ENCODE measurements around the gene SMIM26.
"Not testable (repeated sequence)": the region's sequence is repeated elsewhere in the genome, so short reads cannot be mapped to it uniquely, and the experiment has no call there.

SMIM26 gene

GRCh38 chr20:18566892-18567738, at the start of gene SMIM26:
Gene SMIM26, plus strand, starts transcription at chr20:18567432. Its CDS starts 47 bp downstream, at chr20:18567479.
- DNase-seq (ENCODE audit: low spot score) = peak; percentile 94

DNA sequence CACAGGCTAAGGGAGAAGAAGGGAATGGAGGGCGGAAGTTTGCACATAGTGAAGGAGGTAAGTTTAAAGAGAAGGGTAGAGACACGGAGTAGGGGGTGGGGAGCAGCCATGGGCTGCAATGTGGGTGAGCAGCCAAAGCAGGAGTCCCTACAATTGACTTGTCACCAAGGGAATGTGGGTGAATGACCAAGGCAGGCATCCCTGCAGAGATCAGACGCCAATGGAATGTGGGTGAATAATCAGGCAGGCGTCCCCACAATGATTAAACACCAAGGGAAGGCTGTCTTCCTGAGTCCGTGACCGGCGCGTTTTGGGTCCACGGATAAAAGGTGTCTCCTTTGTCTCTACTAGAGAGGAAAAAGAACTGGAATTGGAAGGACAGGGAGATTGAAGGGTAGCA, 45.2 kb upstream of the SMIM26 start:
- not testable (repeated sequence) for DNase-seq (ENCODE audit: low spot score)

GRCh38 chr20:18523066-18523465, 44.2 kb upstream of the SMIM26 start:
- DNase-seq (ENCODE audit: low spot score) = no peak

DNA sequence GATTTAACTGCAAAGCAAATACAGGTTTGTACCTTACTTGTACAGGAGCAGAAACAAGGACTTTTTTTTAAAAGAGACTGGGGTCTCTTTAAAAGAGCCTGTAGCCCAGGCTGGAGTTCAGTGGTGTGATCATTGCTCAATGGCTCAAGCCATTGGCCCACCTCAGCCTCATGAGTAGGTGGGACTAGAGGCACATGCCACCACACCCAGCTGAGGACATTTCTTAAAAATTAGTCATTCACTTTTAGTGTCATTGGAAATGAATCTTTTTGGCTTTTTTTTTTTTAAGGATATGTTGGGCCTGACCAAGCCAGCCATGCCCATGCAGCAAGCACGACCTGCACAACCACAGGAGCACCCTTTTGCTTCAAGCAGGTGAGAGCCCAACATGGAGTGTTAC, 42.6 kb upstream of the SMIM26 start:
- DNase-seq (ENCODE audit: low spot score) = no peak

GRCh38 chr20:18526761-18527160, 40.5 kb upstream of the SMIM26 start:
- not testable (repeated sequence) for DNase-seq (ENCODE audit: low spot score)

- DNase-seq (ENCODE audit: low spot score) = no peak
Measured at GRCh38 chr20:18527339-18527738, 39.9 kb upstream of the SMIM26 start.

DNA sequence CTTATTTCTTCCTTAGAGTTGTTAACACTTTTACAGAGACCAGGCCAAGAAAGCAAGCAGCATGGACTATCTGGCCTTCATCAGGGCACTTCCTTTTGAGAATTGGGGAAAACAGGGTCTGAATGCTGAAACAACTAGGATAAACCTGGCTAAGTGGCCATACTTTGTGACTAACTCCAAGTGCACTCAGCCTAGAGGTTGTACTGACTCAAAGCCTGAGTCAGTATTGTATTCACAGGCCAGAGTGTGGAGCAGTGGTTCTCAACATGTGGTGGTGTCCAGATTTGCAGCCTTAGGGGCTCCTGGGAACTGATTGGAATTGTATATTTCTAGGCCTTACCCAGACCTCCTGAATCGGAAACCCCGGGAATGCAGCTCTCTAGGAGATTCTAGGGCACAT, 39.4 kb upstream of the SMIM26 start:
- DNase-seq (ENCODE audit: low spot score) = no peak

DNA sequence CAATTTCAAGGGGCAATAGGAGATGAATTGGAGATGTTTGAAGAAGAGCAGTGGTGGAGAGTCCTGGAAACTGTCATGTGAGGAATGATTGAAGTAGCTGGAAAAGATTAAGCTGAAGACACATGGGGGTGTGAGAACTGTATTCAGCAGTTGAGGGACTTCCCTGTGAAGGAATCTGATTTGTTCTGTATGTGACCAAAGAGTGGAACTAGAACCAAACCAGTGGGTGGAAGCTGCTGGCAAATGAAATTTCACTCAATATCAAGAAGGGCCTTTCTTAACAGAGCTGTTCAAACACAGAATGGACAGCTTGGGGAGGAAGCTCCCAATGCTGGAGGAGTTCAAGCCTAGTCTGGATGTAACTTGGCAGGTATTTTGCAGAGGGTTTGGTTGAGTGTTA, 38.2 kb upstream of the SMIM26 start:
- no peak for DNase-seq (ENCODE audit: low spot score)

DNA sequence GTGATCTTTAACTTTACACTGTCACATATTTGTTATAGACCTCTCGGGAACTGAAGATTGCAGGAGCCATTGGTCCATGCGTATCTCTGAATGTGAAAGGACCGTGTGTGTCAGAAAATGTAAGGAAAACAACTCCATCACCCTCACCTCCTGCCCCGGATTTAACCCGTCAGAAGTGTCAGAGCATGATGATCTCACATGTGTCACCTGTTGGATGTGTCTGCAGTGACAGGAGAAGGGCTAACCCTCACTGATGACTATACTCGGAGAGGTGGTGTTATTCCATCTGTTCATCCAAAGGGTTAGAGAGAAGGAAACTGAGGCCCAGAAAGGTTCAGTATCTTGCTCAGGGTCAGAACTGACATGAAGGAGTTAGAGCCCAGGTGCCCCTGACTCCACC, 34.6 kb upstream of the SMIM26 start:
- DNase-seq (ENCODE audit: low spot score) = no peak

GRCh38 chr20:18533491-18533890, 33.7 kb upstream of the SMIM26 start:
- DNase-seq (ENCODE audit: low spot score) = no peak

DNA sequence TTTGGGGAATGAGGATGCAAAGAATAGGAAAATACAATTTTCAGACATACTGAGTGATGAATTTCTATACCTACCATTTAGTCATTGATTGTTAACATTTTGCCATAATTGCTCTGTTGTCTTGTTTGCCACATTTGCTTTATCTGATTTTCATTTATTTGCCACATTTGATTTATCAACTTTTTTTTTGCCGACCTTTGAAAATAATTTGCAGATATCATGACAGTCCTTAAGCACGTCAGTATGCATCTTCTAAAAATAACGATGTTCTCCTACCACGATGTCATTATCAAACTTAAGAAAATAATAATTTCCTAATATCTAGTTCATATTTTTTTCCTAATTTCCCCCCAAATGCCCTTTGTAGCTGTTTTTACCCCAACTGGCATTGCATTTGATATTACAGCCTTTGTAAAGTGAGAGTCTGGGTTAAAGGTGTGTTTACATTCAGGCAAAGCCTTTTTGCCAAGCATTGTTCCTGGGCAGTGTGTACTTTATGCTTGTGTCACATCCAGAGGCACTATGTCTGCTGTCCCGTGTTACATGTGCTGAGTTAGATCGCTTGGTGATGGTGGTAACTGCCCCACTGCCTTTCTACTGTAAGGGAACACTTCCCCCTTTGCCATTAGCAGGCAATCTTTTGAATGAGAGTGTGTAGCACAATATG, 33.1 kb upstream of the SMIM26 start:
- no peak for DNase-seq (ENCODE audit: low spot score)

- DNase-seq (ENCODE audit: low spot score) = no peak
Measured at GRCh38 chr20:18537651-18538050, 29.6 kb upstream of the SMIM26 start.

GRCh38 chr20:18541741-18542140, 25.5 kb upstream of the SMIM26 start:
- DNase-seq (ENCODE audit: low spot score) = no peak

DNA sequence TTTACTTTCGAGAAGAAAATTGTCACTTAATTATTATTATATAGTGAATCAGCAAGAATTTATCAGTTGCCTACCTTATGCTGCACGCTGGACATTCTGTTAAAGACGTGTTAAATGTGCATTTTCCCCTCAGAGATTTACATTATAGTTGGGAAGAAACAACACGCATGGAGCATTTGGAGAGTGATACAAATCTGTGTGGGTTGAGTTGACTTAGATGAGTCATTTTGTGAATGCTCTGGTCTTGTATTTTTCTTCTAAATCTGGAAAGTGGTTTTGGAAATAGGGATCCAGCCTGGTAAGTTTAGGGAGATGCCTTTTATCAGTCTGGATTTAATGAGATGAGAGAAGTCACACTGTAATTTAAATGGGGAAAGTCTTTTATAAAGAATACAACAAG, 24.0 kb upstream of the SMIM26 start:
- DNase-seq (ENCODE audit: low spot score) = no peak

DNA sequence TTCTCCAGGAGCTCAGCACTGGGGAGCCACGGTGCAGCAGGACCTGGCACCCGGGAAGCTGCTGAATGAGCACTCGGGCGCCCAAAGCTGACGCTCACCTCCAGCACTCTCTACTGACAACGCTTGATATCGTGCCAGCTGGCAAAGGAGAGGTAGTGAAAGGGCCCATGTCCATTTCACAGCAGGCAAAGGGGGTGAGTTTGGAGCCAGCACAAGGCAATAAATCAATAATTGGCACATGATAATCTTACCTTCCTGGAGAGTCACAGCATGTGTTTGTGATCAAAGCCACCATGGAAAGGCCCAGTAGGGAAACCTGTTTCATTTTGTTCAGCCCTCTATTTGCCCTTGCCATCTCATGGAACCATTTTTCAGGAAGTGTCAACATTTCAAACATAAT, 23.3 kb upstream of the SMIM26 start:
- no peak for DNase-seq (ENCODE audit: low spot score)

- no peak for DNase-seq (ENCODE audit: low spot score)
Measured at GRCh38 chr20:18545566-18545965, 21.7 kb upstream of the SMIM26 start.

GRCh38 chr20:18548465-18548864, 18.8 kb upstream of the SMIM26 start:
- DNase-seq (ENCODE audit: low spot score) = no peak

- no peak for DNase-seq (ENCODE audit: low spot score)
Measured at GRCh38 chr20:18553746-18554145, 13.5 kb upstream of the SMIM26 start.

- no peak for DNase-seq (ENCODE audit: low spot score)
Measured at GRCh38 chr20:18567739-18568091, 483 bp downstream of the SMIM26 start.

- DNase-seq (ENCODE audit: low spot score) = no peak
Measured at GRCh38 chr20:18571009-18571408, 3.8 kb downstream of the SMIM26 start.

- DNase-seq (ENCODE audit: low spot score) = no peak
Measured at GRCh38 chr20:18571578-18571977, 4.3 kb downstream of the SMIM26 start.

- DNase-seq (ENCODE audit: low spot score) = no peak
Measured at GRCh38 chr20:18577942-18578341, 10.7 kb downstream of the SMIM26 start.

- DNase-seq (ENCODE audit: low spot score) = no peak
Measured at GRCh38 chr20:18578581-18578980, 11.3 kb downstream of the SMIM26 start.

DNA sequence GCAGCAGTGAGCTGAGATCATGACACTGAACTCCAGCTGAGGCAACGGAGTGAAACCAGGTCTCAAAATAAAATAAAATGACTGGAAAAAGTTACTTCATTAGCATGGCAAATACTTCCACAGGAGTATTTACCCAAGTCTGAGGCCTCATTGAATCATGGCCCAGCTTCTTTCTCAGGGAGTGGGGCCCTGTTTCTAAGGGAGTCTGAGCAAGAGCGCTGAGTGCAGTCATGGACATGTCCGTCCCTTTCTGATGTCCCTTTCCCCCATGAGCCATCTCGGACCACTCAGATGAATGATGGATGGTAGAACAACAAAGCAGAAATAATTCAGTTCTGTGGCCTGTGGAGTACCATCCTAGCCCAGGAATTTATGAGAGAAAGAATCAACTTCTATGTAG, 12.8 kb downstream of the SMIM26 start:
- no peak for DNase-seq (ENCODE audit: low spot score)
